BLaER1 (cell line): ENCODE measurements around the gene ST6GAL1.

Experiments used
- H3K27ac ChIP-seq: shearing (Covaris generic); formaldehyde crosslinking; 2 replicates; pipeline ENCODE4 v1.8.1; 2022
- H3K27me3 ChIP-seq: shearing (Covaris generic); formaldehyde crosslinking; 2 replicates; pipeline ENCODE4 v1.8.1; 2022
- H3K36me3 ChIP-seq: shearing (Covaris generic); formaldehyde crosslinking; 2 replicates; pipeline ENCODE4 v1.8.1; 2022
- H3K4me1 ChIP-seq: shearing (Covaris generic); formaldehyde crosslinking; 2 replicates; pipeline ENCODE4 v1.8.1; 2022
- H3K4me2 ChIP-seq: shearing (Covaris generic); formaldehyde crosslinking; 2 replicates; pipeline ENCODE4 v1.8.1; 2022
- H3K4me3 ChIP-seq: shearing (Covaris generic); formaldehyde crosslinking; 2 replicates; pipeline ENCODE4 v1.8.1; 2022
- H3K9ac ChIP-seq: shearing (Covaris generic); formaldehyde crosslinking; 2 replicates; pipeline ENCODE4 v1.8.1; 2022
- H3K9me3 ChIP-seq: shearing (Covaris generic); formaldehyde crosslinking; 2 replicates; pipeline ENCODE4 v1.8.1; 2022
- H4K20me1 ChIP-seq: shearing (Covaris generic); formaldehyde crosslinking; 2 replicates; pipeline ENCODE4 v1.8.1; 2022
- Cebpa-rat ChIP-seq: shearing (Covaris generic); IDR thresholded peaks from 2 replicates; pipeline ENCODE4 v1.8.1; 2022

The ST6GAL1 gene

GRCh38 chr3:187104342-187104741, 174.0 kb downstream of the ST6GAL1 start:
- Histone ChIP-seq H3K4me1 (peaks cover 13% of the 10 kb centered on the region), H3K27ac (no peak overlapping the region), H3K4me2 (no peak overlapping the region), H3K27me3 (no peaks in the 10 kb centered on the region), H3K4me3 (no peak overlapping the region), H3K9me3 (peaks cover 8% of the 10 kb centered on the region), H3K9ac (no peak overlapping the region), H4K20me1 (no peaks in the 10 kb centered on the region), H3K36me3 (peaks cover 5% of the 10 kb centered on the region; the same call in 1 of the 2 replicates)
- TF ChIP-seq Cebpa-rat: no peak

- no peak overlapping the region for H3K4me3 ChIP-seq
- H3K27me3 ChIP-seq: no peaks in the 10 kb centered on the region
- peaks cover 5% of the 10 kb centered on the region; the same call in 1 of the 2 replicates for H3K36me3 ChIP-seq
- H3K9ac ChIP-seq: no peak overlapping the region
- no peaks in the 10 kb centered on the region for H4K20me1 ChIP-seq
- no peak overlapping the region for H3K4me2 ChIP-seq
- H3K9me3 ChIP-seq: peaks cover 2% of the 10 kb centered on the region; the same call in 1 of the 2 replicates
- peaks cover 13% of the 10 kb centered on the region for H3K4me1 ChIP-seq
- TF ChIP-seq Cebpa-rat: no peak
- H3K27ac ChIP-seq: no peak overlapping the region
Observed at GRCh38 chr3:187104933-187105332, 174.6 kb downstream of the ST6GAL1 start.

DNA sequence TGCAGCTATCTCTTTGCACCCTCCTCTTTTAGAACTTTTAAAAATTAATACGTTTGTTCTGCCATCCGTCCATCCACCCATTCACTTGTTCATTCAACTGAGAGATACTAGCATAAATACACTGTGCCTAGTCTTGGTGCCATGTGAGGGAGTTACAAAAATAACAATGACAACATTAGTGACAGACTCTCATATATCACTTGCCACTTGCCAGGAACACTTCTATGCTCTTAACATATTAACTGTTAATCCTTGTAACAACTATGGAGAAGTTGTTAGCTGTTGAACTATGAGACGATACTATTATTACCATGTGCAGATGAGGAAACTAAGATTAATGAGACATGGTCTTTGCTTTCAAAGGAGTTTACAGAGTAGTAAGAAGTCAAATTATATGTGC, 175.4 kb downstream of the ST6GAL1 start:
- no peak overlapping the region for H3K9ac ChIP-seq
- H3K4me2 ChIP-seq: no peak overlapping the region

GRCh38 chr3:187107989-187108388, 177.7 kb downstream of the ST6GAL1 start:
- Histone ChIP-seq H3K4me3 (no peak overlapping the region), H3K4me1 (peaks cover 8% of the 10 kb centered on the region), H3K36me3 (peaks cover 14% of the 10 kb centered on the region; the same call in 1 of the 2 replicates), H3K9me3 (no peaks in the 10 kb centered on the region), H3K4me2 (no peak overlapping the region), H3K9ac (no peak overlapping the region), H4K20me1 (no peaks in the 10 kb centered on the region), H3K27me3 (no peaks in the 10 kb centered on the region), H3K27ac (no peak overlapping the region)
- no peak for TF ChIP-seq Cebpa-rat

More for the DNA sequence above, 175.4 kb downstream of the ST6GAL1 start:
- H3K4me1 ChIP-seq: peaks cover 13% of the 10 kb centered on the region
- no peak overlapping the region for H3K27ac ChIP-seq
- H3K36me3 ChIP-seq: peaks cover 12% of the 10 kb centered on the region; the same call in 1 of the 2 replicates
- no peaks in the 10 kb centered on the region for H4K20me1 ChIP-seq
- no peak overlapping the region for H3K4me3 ChIP-seq
- TF ChIP-seq Cebpa-rat: no peak
- no peaks in the 10 kb centered on the region for H3K27me3 ChIP-seq
- H3K9me3 ChIP-seq: no peaks in the 10 kb centered on the region

DNA sequence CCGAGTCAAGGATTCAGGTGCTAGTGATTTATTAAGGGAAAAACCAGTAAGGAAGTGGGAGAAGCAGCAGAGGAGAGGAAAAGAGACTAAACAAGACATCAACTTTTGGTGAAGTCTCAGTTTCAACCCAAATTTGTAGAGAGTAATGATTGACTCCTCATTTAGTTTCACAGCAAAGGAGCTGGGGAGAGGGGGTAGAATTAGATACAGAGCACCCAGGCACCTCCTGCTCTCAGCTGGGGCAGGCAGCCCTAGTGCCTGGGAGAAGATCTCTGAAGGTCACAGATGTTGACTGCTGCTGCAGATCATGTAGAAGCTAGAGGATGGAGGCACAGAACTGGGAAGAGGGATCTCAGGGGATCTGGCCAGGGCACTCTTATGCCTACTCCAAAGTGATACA, 179.8 kb downstream of the ST6GAL1 start:
- Histone ChIP-seq H3K27me3 (no peaks in the 10 kb centered on the region), H4K20me1 (no peaks in the 10 kb centered on the region), H3K9ac (no peak overlapping the region), H3K4me1 (peaks cover 9% of the 10 kb centered on the region), H3K36me3 (peaks cover 10% of the 10 kb centered on the region; the same call in 1 of the 2 replicates), H3K4me3 (no peak overlapping the region), H3K27ac (no peak overlapping the region), H3K9me3 (no peaks in the 10 kb centered on the region), H3K4me2 (no peak overlapping the region)
- no peak for TF ChIP-seq Cebpa-rat

DNA sequence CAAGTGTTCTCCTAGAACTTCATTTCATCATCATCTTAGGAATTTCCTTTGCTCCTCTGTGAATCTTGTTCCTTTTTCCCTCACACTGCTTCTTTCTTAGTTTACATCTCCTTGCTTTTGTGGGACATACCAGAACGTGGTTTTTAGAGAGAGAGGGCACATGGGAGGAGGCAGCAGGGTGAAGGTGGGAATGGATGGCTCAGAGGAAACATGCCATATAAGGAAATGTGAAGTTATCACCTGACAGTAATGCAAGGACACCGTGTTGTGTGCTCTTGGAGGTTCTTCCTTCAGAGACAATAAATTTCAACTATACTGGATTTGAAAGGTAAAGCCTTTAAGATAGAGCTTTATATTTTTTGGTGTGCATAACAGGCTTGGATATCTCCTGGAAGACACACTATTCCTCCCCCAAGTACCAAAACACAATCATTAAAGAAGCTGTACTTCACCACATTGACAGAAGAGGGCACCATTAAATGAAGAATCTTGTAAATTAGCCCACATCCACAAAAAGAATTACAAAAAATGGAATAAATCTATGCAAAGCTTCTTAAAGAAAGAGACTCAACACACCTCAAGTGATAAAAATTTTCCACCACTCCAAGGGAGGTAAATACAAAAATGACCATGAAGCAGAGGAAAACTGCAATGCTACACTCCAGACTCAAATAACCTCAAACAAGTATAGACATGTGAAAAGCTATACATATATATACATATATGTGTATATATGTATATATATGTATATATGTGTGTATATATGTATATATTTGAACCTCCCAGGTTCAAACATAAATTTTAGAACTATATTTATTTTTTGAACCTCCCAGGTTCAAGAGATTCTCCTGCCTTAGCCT, 182.8 kb downstream of the ST6GAL1 start:
- no peak for TF ChIP-seq Cebpa-rat
- Histone ChIP-seq H3K4me1 (peaks cover 9% of the 10 kb centered on the region), H3K9me3 (no peaks in the 10 kb centered on the region), H3K4me2 (0 out of 2 replicates have a peak overlapping the region, but pooled peaks have one; percentile 22), H3K36me3 (peaks cover 10% of the 10 kb centered on the region; the same call in 1 of the 2 replicates), H3K4me3 (no peak overlapping the region), H3K27ac (no peak overlapping the region), H3K27me3 (no peaks in the 10 kb centered on the region), H4K20me1 (no peaks in the 10 kb centered on the region), H3K9ac (no peak overlapping the region)

DNA sequence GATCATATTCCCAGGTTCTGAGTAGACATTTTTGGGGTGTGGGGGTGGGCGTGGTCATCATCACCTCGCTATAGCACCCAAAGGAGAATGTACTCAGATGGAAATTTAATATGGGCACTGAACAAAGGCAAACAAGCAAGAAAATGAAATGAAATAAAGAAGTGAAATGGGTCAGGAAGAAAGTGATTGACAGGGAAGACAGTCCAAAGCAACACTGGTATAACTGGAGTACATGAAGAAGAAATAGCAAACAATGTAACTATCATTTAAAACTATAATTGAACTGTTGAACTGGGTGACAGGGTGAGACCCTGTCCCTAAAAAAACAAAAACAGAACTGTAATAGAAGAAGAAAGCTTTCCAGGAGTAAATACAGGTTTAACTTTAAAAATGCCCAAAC, 184.2 kb downstream of the ST6GAL1 start:
- Histone ChIP-seq H3K4me2 (no peak overlapping the region), H3K9me3 (no peaks in the 10 kb centered on the region), H3K27me3 (no peaks in the 10 kb centered on the region), H3K4me1 (peaks cover 9% of the 10 kb centered on the region), H3K9ac (no peak overlapping the region), H4K20me1 (no peaks in the 10 kb centered on the region), H3K27ac (no peak overlapping the region), H3K36me3 (peaks cover 11% of the 10 kb centered on the region; the same call in 1 of the 2 replicates), H3K4me3 (no peak overlapping the region)
- TF ChIP-seq Cebpa-rat: no peak

- no peak overlapping the region for H3K4me3 ChIP-seq
- no peaks in the 10 kb centered on the region for H4K20me1 ChIP-seq
- H3K27ac ChIP-seq: no peak overlapping the region
- H3K4me1 ChIP-seq: peaks cover 6% of the 10 kb centered on the region
- no peaks in the 10 kb centered on the region for H3K9me3 ChIP-seq
- no peak overlapping the region for H3K9ac ChIP-seq
- H3K27me3 ChIP-seq: no peaks in the 10 kb centered on the region
- no peak for TF ChIP-seq Cebpa-rat
- peaks cover 20% of the 10 kb centered on the region for H3K36me3 ChIP-seq
- H3K4me2 ChIP-seq: no peak overlapping the region
Observed at GRCh38 chr3:187120326-187120725, 190.0 kb downstream of the ST6GAL1 start.

DNA sequence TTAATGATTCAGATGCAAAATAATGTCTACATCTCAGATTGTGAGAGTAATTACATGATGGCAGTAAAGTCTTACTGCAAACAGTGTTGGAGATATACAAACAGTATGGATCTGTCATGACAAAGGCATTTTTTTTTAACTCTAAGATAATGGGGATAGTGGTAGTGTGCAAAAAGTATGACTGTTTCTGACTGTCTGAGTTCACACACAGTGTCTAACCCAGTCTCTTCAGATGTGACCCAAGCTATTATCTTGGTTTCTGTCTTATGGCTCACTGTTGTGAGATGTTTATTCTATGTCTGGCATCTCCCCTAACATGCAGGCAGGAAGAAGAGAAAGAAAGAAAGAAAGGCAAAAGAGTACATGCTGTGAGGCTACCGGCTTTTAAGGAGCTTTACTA, 191.9 kb downstream of the ST6GAL1 start:
- Histone ChIP-seq H3K4me3 (no peak overlapping the region), H3K27ac (no peak overlapping the region), H3K9me3 (peaks cover 8% of the 10 kb centered on the region), H4K20me1 (no peaks in the 10 kb centered on the region), H3K27me3 (no peaks in the 10 kb centered on the region), H3K9ac (no peak overlapping the region), H3K4me1 (peaks cover 14% of the 10 kb centered on the region), H3K4me2 (no peak overlapping the region), H3K36me3 (peaks cover 21% of the 10 kb centered on the region)
- TF ChIP-seq Cebpa-rat: no peak

- H3K4me1 ChIP-seq: peaks cover 14% of the 10 kb centered on the region
- H3K4me3 ChIP-seq: no peak overlapping the region
- no peaks in the 10 kb centered on the region for H3K27me3 ChIP-seq
- no peaks in the 10 kb centered on the region for H4K20me1 ChIP-seq
- H3K9me3 ChIP-seq: peaks cover 35% of the 10 kb centered on the region
- H3K9ac ChIP-seq: peak overlapping the region; percentile 27; the same call in 1 of the 2 replicates
- peak overlapping the region; percentile 59 for H3K4me2 ChIP-seq
- H3K36me3 ChIP-seq: peaks cover 31% of the 10 kb centered on the region
- H3K27ac ChIP-seq: peak overlapping the region; percentile 23; the same call in 1 of the 2 replicates
- TF ChIP-seq Cebpa-rat: no peak
Observed at GRCh38 chr3:187125319-187126031, 195.1 kb downstream of the ST6GAL1 start.
